ENCODE results near the gene NCLN. TPM values are rescaled to one million over a fixed set of nuclear protein-coding genes. Genes with fewer than 3 reads are reported as not detected.
"Not testable (repeated sequence)": the region's sequence is repeated elsewhere in the genome, so short reads cannot be mapped to it uniquely, and the experiment has no call there.

NCLN gene
- total RNA-seq, 1 donor from 2014 or later, result 40.7 TPM

GRCh38 chr19:3153286-3154230, 32.2 kb upstream of the NCLN start:
- ATAC-seq (no peak), DNase-seq (ENCODE audit: low spot score) (no peak)

DNA sequence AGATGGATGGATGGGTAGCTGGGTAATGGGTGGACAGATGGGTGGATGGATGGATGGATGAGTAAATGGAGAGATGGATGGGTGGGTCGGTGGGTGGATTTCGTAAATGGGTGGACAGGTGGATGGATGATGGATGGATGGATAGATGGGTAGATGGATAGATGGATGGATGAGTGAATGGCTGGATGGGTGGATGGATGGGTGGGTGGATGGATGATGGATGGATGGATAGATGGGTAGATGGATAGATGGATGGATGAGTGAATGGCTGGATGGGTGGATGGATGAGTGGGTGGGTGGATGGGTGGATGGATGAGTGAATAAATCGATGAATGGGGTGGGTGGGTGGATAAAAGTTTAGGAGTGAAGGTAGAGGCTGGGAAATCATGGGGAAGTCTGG, 31.3 kb upstream of the NCLN start:
- not testable (repeated sequence) for ATAC-seq; DNase-seq (ENCODE audit: low spot score)

- DNase-seq (ENCODE audit: low spot score) (no peak), ATAC-seq (peak; percentile 54)
These were observed 30.6 kb upstream of the NCLN start for GRCh38 chr19:3154957-3155736.

DNA sequence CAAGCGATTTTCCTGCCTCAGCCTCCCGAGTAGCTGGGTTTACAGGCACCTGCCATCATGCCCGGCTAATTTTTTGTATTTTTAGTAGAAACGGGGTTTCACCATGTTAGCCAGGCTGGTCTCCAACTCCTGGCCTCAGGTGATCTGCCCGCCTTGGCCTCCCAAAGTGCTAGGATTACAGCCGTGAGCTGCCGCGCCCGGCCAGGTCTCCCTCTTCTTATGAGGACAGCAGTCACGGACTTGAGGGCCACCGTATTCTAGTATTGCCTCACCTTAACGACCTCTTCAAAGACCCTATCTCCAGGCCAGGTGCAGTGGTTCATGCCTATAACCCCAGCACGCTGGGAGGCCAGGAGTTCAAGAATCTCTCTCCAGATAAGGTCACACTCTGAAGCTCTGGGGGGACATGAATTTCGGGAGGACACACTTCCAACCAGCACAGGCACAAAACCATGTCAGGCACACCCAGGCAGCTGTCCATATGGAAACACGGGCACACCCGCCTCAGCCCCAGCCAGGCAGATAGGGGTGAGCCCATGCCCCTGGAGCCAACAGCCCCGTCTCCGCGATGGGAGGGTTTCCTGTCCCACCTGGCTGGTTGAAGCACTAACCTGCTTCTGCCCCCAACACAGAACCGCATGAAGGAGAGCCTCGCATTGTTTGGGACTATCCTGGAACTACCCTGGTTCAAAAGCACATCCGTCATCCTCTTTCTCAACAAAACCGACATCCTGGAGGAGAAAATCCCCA, 28.5 kb upstream of the NCLN start:
- no peak for DNase-seq (ENCODE audit: low spot score)
- ATAC-seq, result no peak

DNA sequence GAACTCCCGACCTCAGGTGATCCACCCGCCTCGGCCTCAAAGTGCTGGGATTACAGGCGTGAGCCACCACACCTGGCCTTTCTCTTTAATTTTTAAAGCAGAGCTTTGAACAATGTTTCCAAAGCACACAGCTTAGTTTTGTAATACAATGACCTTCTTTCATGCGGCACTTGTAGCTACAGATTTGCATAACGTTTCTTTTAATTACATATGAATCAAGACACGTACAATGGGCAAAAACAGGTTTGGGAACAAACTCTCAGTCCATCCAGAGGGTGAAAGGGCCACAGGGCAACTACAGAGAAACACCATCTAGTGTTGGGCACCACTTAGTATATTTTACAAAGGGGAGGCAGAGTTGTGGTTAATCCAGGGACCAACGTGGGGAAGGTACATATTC, 26.2 kb upstream of the NCLN start:
- DNase-seq (ENCODE audit: low spot score) (no peak), ATAC-seq (no peak)

- no peak for DNase-seq (ENCODE audit: low spot score)
- ATAC-seq, result no peak
These were observed 25.5 kb upstream of the NCLN start for GRCh38 chr19:3160219-3160618.

DNA sequence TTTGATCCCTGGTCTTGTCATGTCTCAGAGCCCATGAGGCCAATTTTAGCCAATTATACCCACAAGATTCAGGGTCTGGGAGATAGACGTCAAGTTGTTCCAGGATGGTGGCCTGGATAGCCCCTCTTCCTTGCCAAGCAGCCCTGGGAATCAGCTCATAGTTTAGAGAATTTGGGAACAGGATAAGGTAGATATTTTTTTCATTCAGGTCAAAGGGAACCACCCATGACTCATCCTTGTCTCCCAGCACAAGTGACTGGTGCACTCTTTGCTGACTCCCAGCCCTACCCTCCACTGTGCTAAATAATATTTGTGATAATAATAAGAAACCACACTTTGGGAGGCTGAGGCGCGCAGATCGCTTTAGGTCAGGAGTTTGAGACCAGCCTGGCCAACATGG, 24.3 kb upstream of the NCLN start:
- no peak for ATAC-seq

DNA sequence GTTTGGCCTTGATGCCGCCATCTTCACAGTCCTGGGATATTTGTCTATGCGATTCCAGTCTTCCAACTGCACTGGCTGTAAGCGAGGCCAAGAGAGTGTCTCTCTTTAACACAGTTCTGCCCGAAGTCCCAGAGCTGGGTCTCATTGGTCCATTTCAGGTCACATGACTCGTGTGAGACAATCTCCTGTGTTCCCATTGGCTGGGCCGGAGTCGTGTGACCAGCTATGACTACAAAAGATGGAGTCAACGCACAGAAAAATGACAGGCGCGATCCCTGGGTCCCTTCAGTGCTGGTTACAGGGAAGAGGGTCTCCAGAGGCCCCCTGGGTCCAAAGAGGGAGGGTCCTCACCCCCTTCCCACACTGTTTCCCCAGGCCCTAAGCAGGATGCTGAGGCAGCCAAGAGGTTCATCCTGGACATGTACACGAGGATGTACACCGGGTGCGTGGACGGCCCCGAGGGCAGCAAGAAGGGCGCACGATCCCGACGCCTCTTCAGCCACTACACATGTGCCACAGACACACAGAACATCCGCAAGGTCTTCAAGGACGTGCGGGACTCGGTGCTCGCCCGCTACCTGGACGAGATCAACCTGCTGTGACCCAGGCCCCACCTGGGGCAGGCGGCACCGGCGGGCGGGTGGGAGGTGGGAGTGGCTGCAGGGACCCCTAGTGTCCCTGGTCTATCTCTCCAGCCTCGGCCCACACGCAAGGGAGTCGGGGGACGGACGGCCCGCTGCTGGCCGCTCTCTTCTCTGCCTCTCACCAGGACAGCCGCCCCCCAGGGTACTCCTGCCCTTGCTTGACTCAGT, 23.1 kb upstream of the NCLN start:
- DNase-seq (ENCODE audit: low spot score) (no peak), ATAC-seq (peak; percentile 14)

More for the DNA sequence above, 24.3 kb upstream of the NCLN start:
- no peak for DNase-seq (ENCODE audit: low spot score)

DNA sequence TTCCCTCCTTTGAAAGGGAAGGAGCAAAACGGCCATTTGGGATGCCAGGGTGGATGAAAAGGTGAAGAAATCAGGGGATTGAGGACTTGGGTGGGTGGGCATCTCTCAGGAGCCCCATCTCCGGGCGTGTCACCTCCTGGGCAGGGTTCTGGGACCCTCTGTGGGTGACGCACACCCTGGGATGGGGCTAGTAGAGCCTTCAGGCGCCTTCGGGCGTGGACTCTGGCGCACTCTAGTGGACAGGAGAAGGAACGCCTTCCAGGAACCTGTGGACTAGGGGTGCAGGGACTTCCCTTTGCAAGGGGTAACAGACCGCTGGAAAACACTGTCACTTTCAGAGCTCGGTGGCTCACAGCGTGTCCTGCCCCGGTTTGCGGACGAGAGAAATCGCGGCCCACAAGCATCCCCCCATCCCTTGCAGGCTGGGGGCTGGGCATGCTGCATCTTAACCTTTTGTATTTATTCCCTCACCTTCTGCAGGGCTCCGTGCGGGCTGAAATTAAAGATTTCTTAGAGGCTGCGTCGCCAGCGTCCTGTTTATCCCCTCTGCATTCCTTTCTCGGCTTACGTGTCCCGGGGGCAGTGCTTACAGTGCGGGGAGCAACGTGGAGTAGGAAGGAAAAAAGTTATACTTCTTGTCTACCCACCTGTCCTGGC, 22.4 kb upstream of the NCLN start:
- ATAC-seq, result peak; percentile 97
- DNase-seq (ENCODE audit: low spot score), result peak; percentile 66

GRCh38 chr19:3163943-3164342, 21.8 kb upstream of the NCLN start:
- ATAC-seq (no peak), DNase-seq (ENCODE audit: low spot score) (no peak)

- no peak for ATAC-seq
- DNase-seq (ENCODE audit: low spot score), result no peak
These were observed 18.0 kb upstream of the NCLN start for GRCh38 chr19:3167533-3168272.

GRCh38 chr19:3171894-3172672, 13.6 kb upstream of the NCLN start:
- no peak for DNase-seq (ENCODE audit: low spot score)
- no peak for ATAC-seq

GRCh38 chr19:3172673-3173000, 13.1 kb upstream of the NCLN start:
- DNase-seq (ENCODE audit: low spot score); ATAC-seq: not testable (repeated sequence)

DNA sequence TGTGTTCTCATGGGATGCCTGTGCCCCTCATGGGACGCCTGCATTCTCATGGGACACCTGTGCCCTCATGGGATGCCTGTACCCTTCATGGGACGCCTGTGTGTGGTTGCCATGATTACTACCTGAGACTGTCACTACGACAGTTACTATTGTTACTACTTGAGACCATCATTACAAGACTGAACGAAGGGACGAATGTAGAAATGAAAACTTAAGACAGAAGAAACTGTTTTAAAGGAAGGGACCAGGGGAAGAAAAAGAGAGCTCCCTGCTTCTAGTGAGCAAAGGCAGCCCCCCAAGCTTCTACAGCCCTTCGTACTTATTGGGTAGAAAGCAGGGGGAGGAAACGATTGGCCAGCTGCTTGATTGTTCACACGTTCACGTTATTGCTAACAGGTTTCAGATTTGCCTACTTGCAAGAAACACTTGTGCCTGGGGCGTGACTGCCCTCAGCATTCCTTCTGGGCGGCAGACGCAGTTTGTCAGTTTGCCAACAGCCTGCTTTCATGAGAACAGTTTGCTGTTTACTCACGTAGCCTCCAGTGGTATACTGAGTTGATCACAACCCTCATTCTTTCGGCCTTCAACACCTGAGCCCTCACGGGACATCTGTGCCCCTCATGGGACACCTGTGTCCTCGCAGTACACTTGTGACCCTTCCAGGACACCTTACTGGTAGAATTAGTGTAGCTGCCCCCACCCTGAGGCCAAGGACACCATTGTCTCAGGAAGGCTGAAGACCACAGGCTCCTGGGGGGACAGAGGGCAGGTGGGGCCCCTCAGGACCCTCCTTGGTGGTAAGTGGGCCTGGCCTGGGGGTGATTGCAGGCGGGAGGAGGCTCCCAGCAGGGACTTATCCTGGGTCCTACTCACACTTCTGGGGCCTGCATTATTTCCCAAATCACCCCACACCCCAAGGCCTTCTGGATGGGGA, 9.7 kb upstream of the NCLN start:
- no peak for ATAC-seq
- DNase-seq (ENCODE audit: low spot score), result no peak

DNA sequence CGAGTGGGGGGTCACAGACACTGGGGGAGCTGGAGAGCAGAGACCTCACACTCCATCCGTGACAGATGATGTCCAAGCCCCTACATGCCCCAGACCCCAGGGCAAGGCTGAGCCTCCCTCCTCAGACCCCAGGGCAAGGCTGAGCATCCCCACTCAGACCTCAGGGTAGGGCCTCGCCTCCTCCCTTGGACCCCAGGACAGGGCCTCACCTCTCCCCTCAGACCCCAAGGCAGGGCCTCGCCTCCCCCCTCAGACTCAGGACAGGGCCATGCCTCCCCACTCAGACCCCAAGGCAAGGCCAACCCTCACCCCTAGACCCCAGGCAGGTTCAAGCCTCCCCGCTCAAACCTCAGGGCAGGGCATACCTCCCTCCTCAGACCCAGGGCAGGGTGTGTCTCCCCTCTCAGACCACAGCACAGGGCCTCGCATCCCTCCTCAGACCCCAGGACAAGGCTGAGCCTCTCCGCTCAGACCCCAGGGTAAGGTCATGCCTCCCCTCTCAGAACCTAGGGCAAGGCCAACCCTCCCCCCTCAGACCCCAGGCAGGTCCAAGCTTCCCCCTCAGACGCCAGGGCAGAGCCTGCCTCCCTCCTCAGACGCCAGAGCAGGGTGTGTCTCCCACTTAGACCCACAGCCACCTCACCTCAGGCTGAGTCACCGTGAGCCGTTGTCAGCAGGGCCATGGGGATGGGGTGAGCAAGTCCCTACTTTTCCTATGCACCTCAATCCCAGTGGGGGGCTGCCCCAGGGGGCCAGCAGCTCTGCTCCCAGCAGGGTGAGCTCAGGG, 8.8 kb upstream of the NCLN start:
- no peak for DNase-seq (ENCODE audit: low spot score)

GRCh38 chr19:3178377-3178972, 7.3 kb upstream of the NCLN start, which contains the start of gene S1PR4:
Gene S1PR4, plus strand, starts transcription at chr19:3178769. Its CDS starts 24 bp downstream, at chr19:3178793.
- ATAC-seq (peak; percentile 36), DNase-seq (ENCODE audit: low spot score) (no peak)

More for the DNA sequence above, 8.8 kb upstream of the NCLN start:
- ATAC-seq, result no peak

All from left lobe of liver (tissue), 2 donors.